Spleen (tissue), 7 donors: ENCODE results near the gene OTUD6A.
A peak's percentile ranks its signal among the peaks of the same experiment; 100 is the strongest.

Experiments used
- CTCF ChIP-seq, 11 experiments: fragments of 200-600 bp in 7 of 11; fragments of 450-650 bp in 4 of 11; sonication (generic) in 4 of 11; IDR thresholded peaks in 8 of 11; conservative IDR thresholded peaks in 3 of 11; 1 replicate in 7 of 11; 2 replicates in 4 of 11; pipeline versions ENCODE4 v1.4.0 to v1.8.0; 2016 to 2021; ENCODE audit warnings: antibody characterized with exemption in 11 of 11, inconsistent platforms in 4 of 11, mild to moderate bottlenecking in 1 of 11
- POLR2A ChIP-seq, 3 donors: fragments of 450-650 bp; IDR thresholded peaks; one replicate each; pipeline ENCODE4 v1.5.1; 2017; ENCODE audit warnings: antibody characterized with exemption in 3 of 3, mild to moderate bottlenecking in 1 of 3
- POLR2AphosphoS5 ChIP-seq, 3 donors: sonication (generic); formaldehyde crosslinking; IDR thresholded peaks; one replicate each; pipeline ENCODE4 v1.5.1; 2017; ENCODE audit warnings: antibody characterized with exemption in 3 of 3
- donor health status: DM: no; HTN: no; CAD: no; lungs with moderate emphysema.
- donor health status: DM: no; HTN: no; CAD: no.
- donor health status: DM: no; HTN: no; CAD: no.

DNA sequence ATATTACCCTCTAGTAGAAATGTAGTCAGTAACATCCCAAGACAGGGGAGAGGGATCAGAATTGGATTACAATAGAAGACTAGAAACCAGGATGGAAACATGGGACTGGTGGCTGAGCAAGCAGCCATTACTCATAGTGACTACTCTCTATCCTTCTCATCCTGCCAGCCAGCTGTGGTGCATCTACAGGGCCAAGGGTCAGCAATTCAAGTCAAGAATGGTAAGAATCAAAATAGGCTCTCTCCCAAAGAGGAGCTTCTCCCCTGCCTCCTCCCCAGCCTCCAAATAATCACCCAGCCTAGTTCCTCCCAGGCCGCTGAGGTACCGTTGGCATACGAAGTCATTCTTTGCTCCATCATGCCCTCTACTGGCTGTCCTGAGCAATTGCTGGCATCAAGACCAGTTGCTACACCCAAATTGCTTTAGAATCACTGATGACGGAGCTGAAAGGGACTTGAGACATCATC, 31.9 kb upstream of the OTUD6A start:
- TF ChIP-seq CTCF (IDR thresholded peaks at IDR 0.05 in 8 of 11, conservative IDR thresholded peaks at IDR 0.05 in 3 of 11) (peak in 10 of 11 experiments; percentile 40 to 75 (median 67)), POLR2A (IDR thresholded peaks at IDR 0.05) (no peak), POLR2AphosphoS5 (IDR thresholded peaks at IDR 0.05) (no peak)
